ENCODE results near the gene MAP3K20.

The MAP3K20 gene

GRCh38 chr2:173051463-173052215 lies 24.0 kb upstream of the MAP3K20 start:
- DNase-seq: no peak

- no peak for DNase-seq
Measured at GRCh38 chr2:173053043-173053699, 22.5 kb upstream of the MAP3K20 start.

GRCh38 chr2:173054466-173054865 lies 21.2 kb upstream of the MAP3K20 start:
- DNase-seq: no peak

- DNase-seq: no peak
Measured at GRCh38 chr2:173056705-173057364, 18.8 kb upstream of the MAP3K20 start.

GRCh38 chr2:173058097-173058496 lies 17.5 kb upstream of the MAP3K20 start:
- no peak for DNase-seq

GRCh38 chr2:173058673-173059072 lies 17.0 kb upstream of the MAP3K20 start:
- no peak for DNase-seq

GRCh38 chr2:173059292-173059691 lies 16.4 kb upstream of the MAP3K20 start:
- DNase-seq: no peak

GRCh38 chr2:173059971-173060461 lies 15.6 kb upstream of the MAP3K20 start:
- no peak for DNase-seq

GRCh38 chr2:173062801-173063200 lies 12.8 kb upstream of the MAP3K20 start:
- no peak for DNase-seq

GRCh38 chr2:173064151-173064805 lies 11.4 kb upstream of the MAP3K20 start:
- no peak for DNase-seq

GRCh38 chr2:173066887-173067676 lies 8.6 kb upstream of the MAP3K20 start:
- no peak for DNase-seq

GRCh38 chr2:173075056-173075780 lies 428 bp upstream of the MAP3K20 start:
- no peak for DNase-seq

- DNase-seq: no peak
Measured at GRCh38 chr2:173076581-173077345, 1.1 kb downstream of the MAP3K20 start.

GRCh38 chr2:173077506-173078177 lies 2.0 kb downstream of the MAP3K20 start:
- DNase-seq: no peak

GRCh38 chr2:173079141-173079540 lies 3.5 kb downstream of the MAP3K20 start:
- DNase-seq: no peak

GRCh38 chr2:173079973-173080860 lies 4.6 kb downstream of the MAP3K20 start:
- no peak for DNase-seq

- no peak for DNase-seq
Measured at GRCh38 chr2:173086518-173087213, 11.0 kb downstream of the MAP3K20 start.

- DNase-seq: no peak
Measured at GRCh38 chr2:173087214-173087581, 11.6 kb downstream of the MAP3K20 start.
